Suprapubic skin (tissue), 3 donors: ENCODE results near the gene RCBTB2.

Experiments used
- CTCF ChIP-seq, 2 donors: fragments of 200-600 bp in 1 of 2; fragments of 450-650 bp in 1 of 2; sonication (generic) in 1 of 2; IDR thresholded peaks; one replicate each; pipeline ENCODE4 v1.5.1; 2016 to 2019; ENCODE audit warnings: antibody characterized with exemption in 2 of 2, mild to moderate bottlenecking in 1 of 2, moderate library complexity in 1 of 2
- EP300 ChIP-seq: sonication (generic); formaldehyde crosslinking; IDR thresholded peaks from one replicate; pipeline ENCODE4 v1.6.1; 2017; ENCODE audit warnings: antibody characterized with exemption
- POLR2A ChIP-seq, 2 donors: fragments of 450-650 bp; IDR thresholded peaks; one replicate each; pipeline ENCODE4 v1.6.1; 2017; ENCODE audit warnings: antibody characterized with exemption in 2 of 2, mild to moderate bottlenecking in 2 of 2, moderate library complexity in 2 of 2

- TF ChIP-seq CTCF (IDR thresholded peaks at IDR 0.05) (no peak), POLR2A (IDR thresholded peaks at IDR 0.05) (no peak), EP300 (no peak)
Measured at GRCh38 chr13:48446464-48446863, 86.4 kb downstream of the RCBTB2 start.
